IPS DF 6.9 (cell line): ENCODE data around the gene FAM171A1.

Experiments used
- DNase-seq: peaks from one replicate; pipeline ENCODE4 v3.0.0-alpha.2; 2013; ENCODE audit warnings: low read depth, low spot score
- H3K27ac ChIP-seq: one replicate; pipeline ENCODE4 v1.5.1; 2013; ENCODE audit warnings: low read length, control low read depth
- H3K27me3 ChIP-seq: 2 replicates; pipeline ENCODE4 v1.6.1; 2013; ENCODE audit warnings: mild to moderate bottlenecking, low read length; ENCODE audit not compliant: control insufficient read depth, insufficient read depth
- H3K36me3 ChIP-seq: 2 replicates; pipeline ENCODE4 v1.6.1; 2013; ENCODE audit warnings: low read length; ENCODE audit not compliant: control insufficient read depth, insufficient read depth
- H3K4me1 ChIP-seq: 2 replicates; pipeline ENCODE4 v1.6.1; 2013; ENCODE audit warnings: low read length; ENCODE audit not compliant: control insufficient read depth, insufficient read depth
- H3K4me3 ChIP-seq: 2 replicates; pipeline ENCODE4 v1.5.1; 2013; ENCODE audit warnings: mild to moderate bottlenecking, low read length
- H3K9me3 ChIP-seq: 2 replicates; pipeline ENCODE4 v1.6.1; 2013; ENCODE audit warnings: low read length, inconsistent platforms; ENCODE audit not compliant: control insufficient read depth, insufficient read depth
- WGBS: extraction: QIAGEN DNeasy Blood & Tissue Kit; methylation state at CpG from one replicate; pipeline ENCODE4 v1.1.7; 2013; ENCODE audit warnings: mixed read lengths, missing lambda C conversion rate; ENCODE audit not compliant: insufficient read length, insufficient coverage; 5-methylcytosine and 5-hydroxymethylcytosine counted together

FAM171A1 gene

GRCh38 chr10:15267496-15267895 is 103.6 kb downstream of the FAM171A1 start:
- no CpG with 5 or more reads among the region's 10 CpGs for WGBS
- DNase-seq, result no peak
- Histone ChIP-seq H3K4me1 (no peaks in the 10 kb centered on the region), H3K9me3 (no peaks in the 10 kb centered on the region), H3K27me3 (no peaks in the 10 kb centered on the region), H3K27ac (no peak overlapping the region), H3K4me3 (no peak overlapping the region), H3K36me3 (peaks cover 3% of the 10 kb centered on the region; the same call in 1 of the 2 replicates)

- Histone ChIP-seq H3K27ac (no peak overlapping the region), H3K27me3 (no peaks in the 10 kb centered on the region), H3K4me1 (no peaks in the 10 kb centered on the region), H3K4me3 (no peak overlapping the region), H3K9me3 (no peaks in the 10 kb centered on the region), H3K36me3 (peaks cover 3% of the 10 kb centered on the region; the same call in 1 of the 2 replicates)
- no CpG with 5 or more reads among the region's 5 CpGs for WGBS
- DNase-seq, result no peak
These were observed 105.0 kb downstream of the FAM171A1 start for GRCh38 chr10:15266117-15266516.

- no CpG with 5 or more reads among the region's 2 CpGs for WGBS
- DNase-seq, result no peak
- peaks cover 3% of the 10 kb centered on the region; the same call in 1 of the 2 replicates for H3K36me3 ChIP-seq
- no peaks in the 10 kb centered on the region for H3K9me3 ChIP-seq
- H3K27me3 ChIP-seq, result no peaks in the 10 kb centered on the region
- H3K4me3 ChIP-seq, result no peak overlapping the region
- no peak overlapping the region for H3K27ac ChIP-seq
- no peaks in the 10 kb centered on the region for H3K4me1 ChIP-seq
These were observed 105.5 kb downstream of the FAM171A1 start for GRCh38 chr10:15265558-15265957.

- no peak for DNase-seq
- Histone ChIP-seq H3K4me3 (no peak overlapping the region), H3K27ac (no peak overlapping the region), H3K27me3 (no peaks in the 10 kb centered on the region), H3K36me3 (peaks cover 3% of the 10 kb centered on the region; the same call in 1 of the 2 replicates), H3K9me3 (no peaks in the 10 kb centered on the region), H3K4me1 (no peaks in the 10 kb centered on the region)
- no CpG with 5 or more reads among the region's 7 CpGs for WGBS
These were observed 106.0 kb downstream of the FAM171A1 start for GRCh38 chr10:15265056-15265455.

- Histone ChIP-seq H3K27me3 (no peaks in the 10 kb centered on the region), H3K9me3 (no peaks in the 10 kb centered on the region), H3K36me3 (no peaks in the 10 kb centered on the region), H3K4me3 (no peak overlapping the region), H3K4me1 (no peaks in the 10 kb centered on the region), H3K27ac (no peak overlapping the region)
- WGBS, result 100% methylated on average over 5 of the region's 8 CpGs
- DNase-seq, result no peak
These were observed 107.3 kb downstream of the FAM171A1 start for GRCh38 chr10:15263657-15264323.

GRCh38 chr10:15262036-15262713 is 108.9 kb downstream of the FAM171A1 start:
- Histone ChIP-seq H3K27ac (no peak overlapping the region), H3K36me3 (no peaks in the 10 kb centered on the region), H3K27me3 (no peaks in the 10 kb centered on the region), H3K4me3 (no peak overlapping the region), H3K9me3 (no peaks in the 10 kb centered on the region), H3K4me1 (no peaks in the 10 kb centered on the region)
- no CpG with 5 or more reads among the region's 10 CpGs for WGBS
- DNase-seq, result no peak

GRCh38 chr10:15259136-15259535 is 112.0 kb downstream of the FAM171A1 start:
- Histone ChIP-seq H3K4me3 (no peak overlapping the region), H3K36me3 (no peaks in the 10 kb centered on the region), H3K4me1 (peaks cover 2% of the 10 kb centered on the region; the same call in 1 of the 2 replicates), H3K27ac (no peak overlapping the region), H3K9me3 (no peaks in the 10 kb centered on the region), H3K27me3 (no peaks in the 10 kb centered on the region)
- WGBS, result no CpG with 5 or more reads among the region's 2 CpGs
- no peak for DNase-seq

- DNase-seq, result no peak
- no peak overlapping the region for H3K27ac ChIP-seq
- H3K36me3 ChIP-seq, result no peaks in the 10 kb centered on the region
- H3K9me3 ChIP-seq, result no peaks in the 10 kb centered on the region
- no CpG with 5 or more reads among the region's 6 CpGs for WGBS
- no peaks in the 10 kb centered on the region for H3K27me3 ChIP-seq
- H3K4me3 ChIP-seq, result no peak overlapping the region
- peaks cover 2% of the 10 kb centered on the region; the same call in 1 of the 2 replicates for H3K4me1 ChIP-seq
These were observed 112.8 kb downstream of the FAM171A1 start for GRCh38 chr10:15258255-15258654.

- Histone ChIP-seq H3K27me3 (no peaks in the 10 kb centered on the region), H3K4me3 (no peak overlapping the region), H3K36me3 (no peaks in the 10 kb centered on the region), H3K9me3 (no peaks in the 10 kb centered on the region), H3K4me1 (peaks cover 2% of the 10 kb centered on the region; the same call in 1 of the 2 replicates), H3K27ac (no peak overlapping the region)
- DNase-seq, result no peak
- no CpG with 5 or more reads among the region's 6 CpGs for WGBS
These were observed 115.1 kb downstream of the FAM171A1 start for GRCh38 chr10:15255961-15256360.

GRCh38 chr10:15254808-15255648 is 116.1 kb downstream of the FAM171A1 start:
- no peaks in the 10 kb centered on the region for H3K9me3 ChIP-seq
- H3K27me3 ChIP-seq, result no peaks in the 10 kb centered on the region
- no peak overlapping the region for H3K4me3 ChIP-seq
- no CpG with 5 or more reads among the region's 10 CpGs for WGBS
- peaks cover 2% of the 10 kb centered on the region; the same call in 1 of the 2 replicates for H3K4me1 ChIP-seq
- H3K36me3 ChIP-seq, result no peaks in the 10 kb centered on the region
- no peak overlapping the region for H3K27ac ChIP-seq
- no peak for DNase-seq
